AG09309 (cell line): ENCODE data around the gene ANKRD31.
A peak's percentile ranks its signal among the peaks of the same experiment; 100 is the strongest.
"Not testable (repeated sequence)": the region's sequence is repeated elsewhere in the genome, so short reads cannot be mapped to it uniquely, and the experiment has no call there.

Source experiments
- DNase-seq: peaks from one replicate; pipeline ENCODE4 v3.0.0-alpha.2; 2010; ENCODE audit warnings: low read depth
- H3K4me3 ChIP-seq: 2 replicates; pipeline ENCODE4 v1.5.1; 2011; ENCODE audit warnings: mild to moderate bottlenecking, low read depth, low read length, moderate library complexity; ENCODE audit not compliant: control insufficient read depth
- TF ChIP-seq, protein P1 (sequence below): IDR thresholded peaks from 2 replicates; pipeline ENCODE4 v1.5.1; 2011; ENCODE audit warnings: mild to moderate bottlenecking, low read depth, low read length, inconsistent platforms; ENCODE audit not compliant: insufficient read depth, control insufficient read depth; ENCODE audit errors: missing control alignments

The ANKRD31 gene

DNA sequence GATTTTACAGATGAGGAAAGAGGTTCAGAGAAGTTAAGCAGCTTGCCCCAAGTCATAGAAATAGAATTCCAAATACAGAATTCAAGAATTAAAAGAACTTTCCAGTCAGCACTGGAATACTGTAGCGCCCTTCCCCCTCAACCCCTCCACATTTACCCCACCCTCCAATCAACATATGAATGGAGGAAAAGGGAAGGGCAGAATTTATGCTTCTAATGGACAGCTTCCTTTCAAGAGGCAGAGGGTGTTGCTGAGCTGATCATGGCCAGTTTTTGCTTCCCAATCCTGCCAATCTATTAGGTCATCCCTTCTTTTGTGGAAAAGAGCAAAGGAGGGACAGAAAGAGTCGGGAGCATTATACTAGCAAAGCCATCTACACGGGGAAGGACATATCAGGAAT lies 39.1 kb upstream of the ANKRD31 start:
- TF ChIP-seq, protein P1, sequence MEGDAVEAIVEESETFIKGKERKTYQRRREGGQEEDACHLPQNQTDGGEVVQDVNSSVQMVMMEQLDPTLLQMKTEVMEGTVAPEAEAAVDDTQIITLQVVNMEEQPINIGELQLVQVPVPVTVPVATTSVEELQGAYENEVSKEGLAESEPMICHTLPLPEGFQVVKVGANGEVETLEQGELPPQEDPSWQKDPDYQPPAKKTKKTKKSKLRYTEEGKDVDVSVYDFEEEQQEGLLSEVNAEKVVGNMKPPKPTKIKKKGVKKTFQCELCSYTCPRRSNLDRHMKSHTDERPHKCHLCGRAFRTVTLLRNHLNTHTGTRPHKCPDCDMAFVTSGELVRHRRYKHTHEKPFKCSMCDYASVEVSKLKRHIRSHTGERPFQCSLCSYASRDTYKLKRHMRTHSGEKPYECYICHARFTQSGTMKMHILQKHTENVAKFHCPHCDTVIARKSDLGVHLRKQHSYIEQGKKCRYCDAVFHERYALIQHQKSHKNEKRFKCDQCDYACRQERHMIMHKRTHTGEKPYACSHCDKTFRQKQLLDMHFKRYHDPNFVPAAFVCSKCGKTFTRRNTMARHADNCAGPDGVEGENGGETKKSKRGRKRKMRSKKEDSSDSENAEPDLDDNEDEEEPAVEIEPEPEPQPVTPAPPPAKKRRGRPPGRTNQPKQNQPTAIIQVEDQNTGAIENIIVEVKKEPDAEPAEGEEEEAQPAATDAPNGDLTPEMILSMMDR: no peak
- no peak overlapping the region for H3K4me3 ChIP-seq
- DNase-seq: no peak

DNA sequence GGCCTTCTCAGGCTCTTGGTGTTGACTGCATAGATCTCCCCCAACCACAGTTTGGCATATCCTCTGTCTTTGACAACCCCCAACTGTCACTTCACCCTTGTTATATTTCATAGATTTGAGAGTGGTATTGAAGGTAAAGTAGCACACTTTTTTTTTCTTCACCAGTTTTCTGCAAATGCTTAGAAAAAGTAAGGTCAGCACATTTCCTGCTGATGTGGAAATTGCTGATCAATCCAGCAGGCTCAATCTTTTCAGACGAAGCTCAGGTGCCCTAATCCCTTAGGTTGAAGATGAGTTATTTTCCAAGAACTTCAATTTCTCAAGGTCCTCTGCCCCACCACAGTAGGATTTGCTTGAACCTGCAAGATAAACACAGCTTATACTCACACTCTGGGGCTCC lies 38.5 kb upstream of the ANKRD31 start:
- no peak overlapping the region for H3K4me3 ChIP-seq
- TF ChIP-seq, protein P1: no peak
- no peak for DNase-seq

DNA sequence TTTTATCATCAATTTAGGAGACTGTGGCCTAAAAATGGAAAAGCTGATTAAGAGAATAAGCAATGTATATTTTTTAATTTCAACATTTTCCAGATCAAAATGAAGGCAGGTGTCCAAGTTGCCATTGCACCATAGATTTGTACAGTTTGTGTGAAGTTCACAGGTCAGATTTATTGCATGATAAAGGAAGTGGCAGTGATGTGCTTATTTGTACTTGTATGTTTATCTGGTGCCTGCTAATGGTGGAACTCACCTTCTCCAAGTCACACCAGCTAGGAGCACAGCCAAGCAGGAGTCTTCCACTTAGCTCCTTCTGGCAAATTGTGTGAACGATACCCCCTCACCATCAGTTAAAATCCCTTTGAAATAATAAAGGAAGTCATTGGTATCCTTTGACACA lies 37.8 kb upstream of the ANKRD31 start:
- H3K4me3 ChIP-seq: no peak overlapping the region
- no peak for DNase-seq
- TF ChIP-seq, protein P1: no peak

DNA sequence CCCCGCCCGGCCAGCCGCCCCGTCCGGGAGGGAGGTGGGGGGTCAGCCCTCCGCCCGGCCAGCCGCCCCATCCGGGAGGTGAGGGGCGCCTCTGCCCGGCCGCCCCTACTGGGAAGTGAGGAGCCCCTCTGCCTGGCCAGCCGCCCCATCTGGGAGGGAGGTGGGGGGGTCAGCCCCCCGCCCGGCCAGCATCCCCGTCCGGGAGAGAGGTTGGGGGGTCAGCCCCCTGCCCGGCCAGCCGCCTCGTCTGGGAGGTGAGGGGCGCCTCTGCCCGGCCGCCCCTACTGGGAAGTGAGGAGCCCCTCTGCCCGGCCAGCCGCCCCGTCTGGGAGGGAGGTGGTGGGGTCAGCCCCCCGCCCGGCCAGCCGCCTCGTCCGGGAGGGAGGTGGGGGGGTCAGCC lies 33.9 kb upstream of the ANKRD31 start:
- not testable (repeated sequence) for DNase-seq, H3K4me3 ChIP-seq

DNA sequence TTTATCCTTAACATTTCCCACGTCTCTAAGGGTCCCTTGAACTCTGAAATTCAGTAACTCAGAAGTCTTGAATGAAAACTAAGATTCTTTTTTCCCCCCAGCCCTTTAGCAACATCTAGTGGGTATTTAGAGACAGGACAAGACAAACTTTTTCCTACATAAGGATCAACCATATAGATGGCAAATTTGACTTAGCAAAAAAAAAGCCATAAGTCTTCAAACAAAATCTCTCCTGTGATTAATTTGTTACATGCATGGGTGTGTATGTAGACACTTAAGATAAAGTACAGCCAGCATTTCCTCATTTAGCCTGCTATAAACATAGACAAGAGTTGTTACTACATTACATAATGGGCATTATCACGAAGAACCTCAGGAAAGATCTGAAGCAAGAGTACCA lies 29.1 kb upstream of the ANKRD31 start:
- DNase-seq: peak; percentile 13
- TF ChIP-seq, protein P1: peak; percentile 61
- no peak overlapping the region for H3K4me3 ChIP-seq

DNA sequence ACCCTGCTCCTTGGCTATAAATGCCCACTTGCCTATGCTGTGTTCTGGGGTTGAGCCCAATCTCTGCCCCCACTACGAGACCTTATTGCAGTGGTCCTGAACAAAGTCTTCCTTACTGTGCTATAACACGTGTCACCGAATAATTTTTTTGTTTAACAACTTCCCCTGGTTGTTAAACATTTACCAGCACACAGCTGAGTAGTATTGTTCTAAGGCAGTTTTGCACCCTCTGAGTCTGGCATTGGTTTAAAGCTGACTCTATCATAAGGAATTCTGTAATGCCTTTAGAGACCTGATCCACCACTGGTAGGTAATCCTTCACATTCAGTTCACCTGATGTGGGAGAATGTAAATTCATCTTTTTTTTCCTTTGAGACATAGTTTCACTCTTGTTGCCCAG lies 25.6 kb upstream of the ANKRD31 start:
- TF ChIP-seq, protein P1: no peak
- no peak overlapping the region for H3K4me3 ChIP-seq
- DNase-seq: no peak

DNA sequence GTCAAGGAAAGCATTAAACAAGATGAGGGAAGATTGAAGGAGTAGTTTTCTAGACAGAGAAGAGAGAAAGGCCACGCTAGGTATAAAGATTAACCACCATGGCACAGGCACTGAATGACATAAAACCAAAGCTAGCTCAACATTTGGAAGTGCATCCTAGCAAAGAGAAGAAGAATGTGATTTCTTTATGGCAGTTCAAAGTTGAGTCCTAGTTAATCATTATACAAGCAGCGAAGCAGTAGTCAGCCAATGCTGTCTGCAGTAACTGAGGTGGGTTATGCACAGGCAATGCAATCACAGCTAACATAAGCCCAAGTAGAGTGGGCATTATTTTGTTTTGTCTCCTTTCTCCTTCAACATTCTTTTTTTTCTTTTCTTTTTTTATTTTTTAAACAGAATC lies 24.0 kb upstream of the ANKRD31 start:
- TF ChIP-seq, protein P1: no peak
- no peak overlapping the region for H3K4me3 ChIP-seq
- DNase-seq: no peak

DNA sequence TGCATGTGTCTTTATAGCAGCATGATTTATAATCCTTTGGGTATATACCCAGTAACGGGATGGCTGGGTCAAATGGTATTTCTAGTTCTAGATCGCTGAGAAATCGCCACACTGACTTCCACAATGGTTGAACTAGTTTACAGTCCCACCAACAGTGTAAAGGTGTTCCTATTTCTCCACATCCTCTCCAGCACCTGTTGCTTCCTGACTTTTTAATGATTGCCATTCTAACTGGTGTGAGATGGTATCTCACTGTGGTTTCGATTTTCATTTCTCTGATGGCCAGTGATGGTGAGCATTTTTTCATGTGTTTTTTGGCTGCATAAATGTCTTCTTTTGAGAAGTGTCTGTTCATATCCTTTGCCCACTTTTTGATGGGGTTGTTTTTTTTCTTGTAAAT lies 13.8 kb upstream of the ANKRD31 start:
- not testable (repeated sequence) for DNase-seq, H3K4me3 ChIP-seq
